GM18861 (cell line): ENCODE results near the gene CACHD1.

Experiments used
- ATAC-seq: cut with Tn5 transposase; IDR thresholded peaks from one replicate; pipeline ENCODE4 v1.9.1; 2021; ENCODE audit not compliant: unreplicated experiment

CACHD1 gene

DNA sequence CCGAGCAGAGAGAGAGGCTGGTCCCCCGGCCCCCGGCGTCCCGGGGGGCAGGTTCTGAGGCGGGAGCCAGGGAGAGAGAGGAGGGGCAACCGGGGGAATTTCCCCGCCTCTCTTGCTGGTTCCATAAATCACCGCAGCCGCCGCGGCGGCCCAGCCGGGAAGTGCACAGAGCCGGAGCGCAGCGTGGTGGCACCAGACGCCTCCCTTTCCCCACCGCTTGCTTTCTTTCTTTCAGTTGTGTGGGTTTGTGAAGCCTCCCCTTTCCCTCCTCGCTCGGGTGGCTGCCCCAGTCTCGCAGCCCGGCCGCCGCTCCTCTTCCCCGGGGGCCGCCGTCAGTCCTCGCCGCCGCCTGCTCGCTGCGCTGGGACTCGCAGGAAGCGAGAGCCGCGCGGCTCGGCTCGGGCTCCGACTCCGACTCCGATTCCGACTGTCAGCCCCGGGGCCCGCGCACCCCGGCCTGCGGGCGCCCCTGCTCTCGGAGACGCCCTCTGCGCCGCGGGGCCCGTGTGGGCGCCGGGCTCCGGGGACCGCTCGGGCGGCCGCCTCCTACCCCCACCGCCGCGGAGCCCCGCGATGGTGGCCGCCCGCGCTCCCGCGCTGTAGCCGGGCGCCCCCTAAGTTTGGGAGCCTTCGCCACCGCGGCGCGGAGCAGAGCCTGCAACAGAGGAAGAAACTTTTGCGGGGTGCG, at the start of gene CACHD1:
Gene CACHD1 (plus strand): TSS at position 153 of the 688 bp plus-strand sequence. CDS start 616 bp downstream, outside the sequence.
- peak; percentile 50 for ATAC-seq

DNA sequence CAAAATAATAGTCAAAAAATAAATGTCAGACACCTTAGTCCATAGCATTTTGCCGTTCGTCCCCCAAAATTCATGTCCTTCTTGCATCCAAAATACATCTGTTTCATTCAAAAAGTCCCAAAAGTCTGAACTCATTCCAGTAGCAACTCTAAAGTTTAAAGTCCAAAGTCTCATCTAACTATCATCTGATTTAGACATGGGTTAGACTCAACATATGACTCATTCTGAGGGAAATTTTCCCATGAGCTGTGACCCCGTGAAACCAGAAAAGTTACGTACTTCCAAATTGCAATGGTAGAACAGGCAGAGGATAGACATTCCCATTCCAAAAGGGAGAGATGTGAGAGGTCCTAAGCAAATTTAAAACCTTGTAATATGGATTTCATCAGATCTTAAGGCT, 48.6 kb upstream of the CACHD1 start:
- ATAC-seq, result no peak

DNA sequence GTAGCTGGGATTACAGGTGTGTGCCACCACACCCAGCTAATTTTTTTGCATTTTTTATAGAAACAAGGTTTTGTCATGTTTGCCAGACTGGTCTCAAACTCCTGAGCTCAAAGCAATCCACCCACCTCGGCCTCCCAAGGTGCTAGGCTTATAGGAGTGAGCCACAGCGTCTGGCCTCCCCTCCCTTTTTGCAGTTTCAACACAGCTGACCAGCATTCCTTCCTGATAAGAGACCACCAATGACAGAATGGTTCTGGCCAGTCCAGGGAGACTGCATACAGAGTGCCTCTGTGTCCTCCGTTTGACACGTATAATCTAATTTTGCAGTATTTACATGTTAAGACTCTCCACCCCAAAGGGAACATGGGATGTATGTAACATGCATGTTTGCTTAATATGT, 46.4 kb upstream of the CACHD1 start:
- no peak for ATAC-seq

DNA sequence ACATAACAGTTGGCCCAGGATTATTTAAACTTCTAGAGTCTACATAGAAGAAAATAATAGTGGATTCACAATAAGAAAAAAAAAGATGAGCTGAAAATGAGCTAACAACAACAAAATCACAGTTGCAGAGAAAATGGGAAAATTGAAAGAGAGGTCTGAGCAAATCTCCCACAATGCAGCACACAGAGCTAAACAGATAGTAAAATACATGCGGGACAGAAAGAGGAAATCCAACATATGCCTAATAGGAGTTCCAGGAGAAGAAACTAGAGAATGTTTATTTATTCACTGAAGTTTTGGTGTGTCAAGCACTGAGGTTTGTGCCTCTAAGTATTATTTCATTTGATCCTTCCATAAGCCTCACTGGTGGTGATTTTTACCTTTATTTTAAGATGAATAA, 45.5 kb upstream of the CACHD1 start:
- ATAC-seq, result no peak

DNA sequence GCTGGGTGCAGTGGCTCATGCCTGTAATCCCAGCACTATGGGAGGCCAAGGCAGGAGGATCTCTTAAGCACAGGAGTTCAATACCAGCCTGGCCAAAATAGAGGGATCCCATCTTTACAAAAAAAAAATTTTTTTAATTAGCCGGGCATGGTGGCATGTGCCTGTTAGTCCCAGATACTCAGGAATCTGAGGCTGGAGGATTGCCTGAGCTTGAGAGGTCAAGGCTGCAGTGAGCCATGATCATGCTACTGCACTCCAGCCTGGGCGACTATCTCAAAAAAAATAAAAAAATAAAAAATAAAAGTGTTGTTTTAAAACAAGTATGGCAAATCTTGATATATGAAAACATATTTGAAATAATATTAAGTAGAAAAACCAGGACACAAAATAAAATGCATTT, 44.4 kb upstream of the CACHD1 start:
- no peak for ATAC-seq

DNA sequence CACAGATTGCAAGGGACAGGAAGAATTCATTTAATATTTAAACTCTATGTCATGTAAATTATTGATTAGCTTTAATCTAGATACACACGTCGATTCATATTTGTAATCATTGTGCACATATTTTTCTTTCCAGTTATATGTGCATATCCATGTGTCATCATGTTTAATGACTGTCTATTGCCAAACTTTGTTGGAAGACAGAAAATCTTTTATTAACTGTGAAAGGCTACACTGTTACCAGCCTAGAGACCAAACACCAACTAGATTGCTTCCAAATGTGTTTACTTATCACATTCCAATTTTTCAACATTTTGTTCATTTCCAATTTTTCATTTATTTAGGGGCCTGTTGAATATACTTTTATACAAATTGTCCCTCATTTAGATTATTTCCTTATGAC, 43.2 kb upstream of the CACHD1 start:
- no peak for ATAC-seq

DNA sequence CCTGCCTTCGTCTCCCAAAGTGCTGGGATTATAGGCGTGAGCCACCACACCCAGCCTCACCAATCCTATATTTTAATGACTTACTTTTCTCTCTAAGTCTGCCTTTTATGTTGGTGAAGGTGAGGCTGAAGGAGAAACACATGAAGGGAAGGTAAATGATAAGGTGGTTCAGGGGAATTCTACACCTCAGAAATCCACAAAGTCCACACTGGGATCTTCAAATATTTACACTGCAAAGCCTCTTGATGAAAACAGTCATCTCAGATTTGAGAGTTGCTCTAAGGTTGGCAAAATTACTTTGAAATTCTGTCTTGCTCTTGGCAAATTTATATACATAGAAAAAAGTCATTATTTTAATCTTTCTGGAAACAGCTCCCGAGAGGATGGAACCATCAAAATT, 42.0 kb upstream of the CACHD1 start:
- ATAC-seq, result no peak

DNA sequence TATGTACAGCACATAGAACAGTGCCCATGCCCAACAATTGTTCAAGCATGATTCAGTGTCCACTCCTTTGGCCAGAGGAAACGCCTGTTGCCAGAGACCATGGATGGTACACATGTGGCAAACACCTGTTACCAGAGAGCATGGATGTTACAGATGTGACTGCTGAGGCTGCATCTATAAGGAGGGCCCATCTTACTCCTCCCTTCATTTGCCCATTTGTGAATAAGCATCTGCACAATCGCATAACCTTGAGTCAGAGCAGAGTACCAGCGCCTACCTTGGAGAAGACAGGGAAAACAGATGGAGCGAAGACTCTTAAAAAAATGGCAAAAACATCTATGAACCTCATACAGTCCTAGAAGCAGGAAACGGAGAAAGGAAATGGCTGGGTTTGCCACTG, 36.6 kb upstream of the CACHD1 start:
- no peak for ATAC-seq

DNA sequence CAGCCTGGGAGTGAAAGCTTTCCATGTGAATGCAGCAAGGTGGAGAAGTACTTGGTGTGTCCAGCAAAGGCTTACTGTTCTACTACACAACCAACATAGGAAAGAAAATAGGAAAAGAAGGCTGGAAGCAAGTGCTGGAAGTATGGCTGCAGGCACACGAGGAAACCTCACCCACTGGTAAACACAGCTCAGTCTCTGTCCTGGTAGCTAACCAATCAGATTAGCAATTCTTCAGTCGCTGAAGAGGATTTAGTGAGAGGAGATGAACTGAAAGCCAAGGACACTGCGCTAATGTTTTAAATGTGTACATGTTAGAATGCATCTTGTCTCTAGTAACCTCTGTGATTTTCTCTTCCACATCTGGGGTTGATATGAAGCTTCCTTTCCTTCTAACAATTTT, 36.2 kb upstream of the CACHD1 start:
- no peak for ATAC-seq

DNA sequence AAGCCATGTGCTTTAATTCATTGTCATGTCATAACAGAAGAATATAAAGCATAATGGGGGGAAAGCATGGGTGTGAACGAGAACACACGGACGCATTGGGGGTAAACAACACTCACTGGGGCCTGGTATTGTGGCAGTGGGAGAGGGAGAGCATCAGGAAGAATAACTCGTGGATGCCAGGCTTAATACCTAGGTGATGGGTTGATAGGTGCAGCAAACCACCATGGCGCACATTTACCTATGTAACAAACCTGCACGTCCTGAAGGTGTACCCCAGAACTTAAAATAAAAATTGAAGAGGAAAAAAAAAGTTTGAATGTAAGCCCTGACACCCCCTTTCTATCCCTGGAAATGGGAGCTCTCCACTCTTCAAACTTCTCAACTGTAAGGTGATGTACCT, 34.9 kb upstream of the CACHD1 start:
- no peak for ATAC-seq

DNA sequence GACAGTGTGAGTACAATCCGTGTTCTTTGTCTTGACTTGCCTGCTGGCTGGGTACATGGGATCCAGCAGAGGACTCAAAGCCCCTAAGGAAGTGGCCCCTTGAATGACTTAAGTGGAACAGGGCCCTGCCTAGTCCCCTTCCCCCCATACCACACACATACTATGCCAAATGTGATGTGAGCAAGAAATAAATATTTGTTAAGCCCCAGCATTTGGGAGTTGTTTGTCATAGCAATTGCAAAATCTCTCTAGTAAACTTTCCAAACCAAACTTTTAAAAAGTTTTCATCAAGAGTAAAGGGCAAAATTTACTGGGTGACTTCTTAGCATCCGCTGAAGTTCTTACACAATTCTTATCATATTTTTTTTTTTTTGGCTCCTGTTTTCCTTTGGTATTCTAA, 32.5 kb upstream of the CACHD1 start:
- ATAC-seq, result no peak

DNA sequence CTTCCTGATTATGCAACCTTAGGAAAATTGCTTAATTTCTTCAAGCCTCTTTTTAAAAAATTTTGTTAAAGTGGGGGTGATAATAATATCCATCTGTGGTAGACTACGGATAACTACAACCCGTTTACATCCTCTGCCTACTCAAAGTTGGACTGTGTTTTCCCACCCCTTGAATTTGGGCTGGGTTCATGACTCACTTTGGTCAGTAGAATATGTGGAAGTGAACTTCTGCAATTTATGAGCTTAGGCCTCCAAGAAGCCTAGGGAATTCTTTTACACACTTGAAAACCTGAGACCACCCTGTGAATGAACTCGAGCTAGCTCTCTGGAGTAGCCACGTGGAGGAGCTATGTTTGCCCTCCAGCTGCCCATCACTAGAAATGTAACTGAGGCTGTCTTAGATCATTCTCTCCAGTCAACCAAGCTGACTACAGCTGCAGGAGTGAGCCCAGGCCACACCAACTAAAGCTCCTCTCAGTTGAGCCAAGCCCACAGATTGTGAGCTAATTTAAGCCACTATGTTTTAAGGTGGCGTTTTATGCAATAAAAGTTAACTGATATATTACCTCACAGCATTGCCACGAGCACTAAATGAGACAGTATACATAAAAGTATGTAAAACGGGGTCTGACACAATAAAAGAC, 29.6 kb upstream of the CACHD1 start:
- ATAC-seq, result no peak

DNA sequence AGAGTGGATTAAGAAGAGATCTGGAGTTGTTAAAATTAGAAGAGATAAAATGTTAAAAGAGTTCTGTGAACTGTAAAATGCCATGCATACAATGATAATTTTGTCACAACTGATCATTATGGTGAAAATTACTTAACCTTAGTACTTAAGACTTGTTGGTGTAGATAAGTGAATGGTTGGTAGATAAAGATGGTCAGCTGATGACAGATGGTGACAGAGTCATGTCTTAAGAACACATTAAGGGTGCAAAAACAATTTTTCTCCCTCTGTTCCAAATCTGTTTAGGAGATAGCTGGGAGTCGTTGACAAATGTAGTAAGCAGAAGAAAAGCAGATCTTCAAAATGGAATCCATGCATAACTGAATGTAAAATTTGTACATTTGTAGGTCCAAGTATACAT, 18.5 kb upstream of the CACHD1 start:
- no peak for ATAC-seq

DNA sequence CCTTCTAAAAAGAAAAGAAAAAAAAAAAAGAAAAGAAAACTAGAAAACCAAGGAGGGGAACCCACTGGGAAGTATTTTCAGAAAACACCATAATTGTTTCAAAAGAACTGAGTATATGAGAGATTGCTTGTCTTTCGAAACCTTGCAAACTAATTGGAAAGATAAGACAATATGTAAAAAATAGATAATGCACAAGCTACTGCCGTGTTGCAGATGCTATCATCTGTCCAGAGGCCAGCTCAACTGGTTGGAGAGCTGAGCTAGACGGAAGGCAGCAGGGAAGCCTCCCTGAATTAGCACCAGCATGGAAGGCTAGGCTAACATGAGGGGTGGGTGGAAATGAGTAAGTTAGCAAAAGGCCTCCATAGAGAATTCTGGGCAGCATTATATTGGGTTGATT, 16.2 kb upstream of the CACHD1 start:
- no peak for ATAC-seq

DNA sequence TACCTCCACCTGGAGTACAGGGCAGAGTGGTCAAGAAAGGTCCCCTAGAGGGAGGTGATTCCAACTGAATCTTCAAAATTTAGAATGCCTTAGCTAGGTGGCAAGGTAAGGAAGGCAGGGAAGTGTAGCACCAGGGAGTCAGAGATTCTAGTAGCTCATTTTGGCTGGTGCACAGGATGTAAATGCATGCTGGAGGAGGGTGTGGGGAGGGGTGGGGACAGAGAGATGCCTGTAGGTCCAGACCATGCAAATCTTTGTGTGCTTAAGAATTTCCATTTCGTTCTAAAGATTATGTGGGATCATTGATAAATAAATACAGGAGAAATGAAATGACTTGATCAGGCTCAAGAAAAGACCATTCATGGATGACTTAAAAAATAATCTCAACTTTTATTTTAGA, 11.0 kb upstream of the CACHD1 start:
- no peak for ATAC-seq

DNA sequence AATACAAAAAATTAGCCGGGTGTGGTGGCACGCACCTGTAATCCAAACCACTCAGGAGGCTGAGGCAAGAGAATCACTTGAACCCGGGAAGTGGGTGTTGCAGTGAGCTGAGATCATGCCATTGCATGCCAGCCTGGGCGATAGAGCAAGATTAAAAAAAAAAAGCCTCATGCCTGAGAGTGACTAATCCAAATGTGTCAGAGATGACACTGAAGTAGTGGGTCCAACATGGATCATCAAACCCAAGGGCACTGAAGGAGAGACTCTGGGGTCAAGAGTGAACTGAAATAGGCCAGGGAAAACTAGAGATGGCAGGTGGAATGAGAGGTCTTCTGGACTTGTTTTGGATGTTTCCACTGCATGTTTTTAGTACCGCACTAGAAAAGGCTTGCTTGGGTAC, 10.2 kb upstream of the CACHD1 start:
- no peak for ATAC-seq

DNA sequence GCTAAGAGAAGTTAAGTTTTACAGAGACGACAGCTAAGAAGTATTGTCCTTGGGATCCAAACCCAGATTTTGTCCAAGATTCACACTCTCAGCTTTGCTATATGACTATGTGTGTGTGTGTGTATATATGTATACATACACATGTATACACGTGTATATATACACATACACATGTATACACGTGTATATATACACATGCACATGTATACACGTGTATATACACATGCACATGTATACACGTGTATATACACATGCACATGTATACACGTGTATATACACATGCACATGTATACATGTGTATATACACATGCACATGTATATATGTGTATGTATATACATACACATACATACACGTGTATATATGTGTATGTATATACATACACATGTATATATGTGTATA, 3.9 kb upstream of the CACHD1 start:
- ATAC-seq, result no peak

DNA sequence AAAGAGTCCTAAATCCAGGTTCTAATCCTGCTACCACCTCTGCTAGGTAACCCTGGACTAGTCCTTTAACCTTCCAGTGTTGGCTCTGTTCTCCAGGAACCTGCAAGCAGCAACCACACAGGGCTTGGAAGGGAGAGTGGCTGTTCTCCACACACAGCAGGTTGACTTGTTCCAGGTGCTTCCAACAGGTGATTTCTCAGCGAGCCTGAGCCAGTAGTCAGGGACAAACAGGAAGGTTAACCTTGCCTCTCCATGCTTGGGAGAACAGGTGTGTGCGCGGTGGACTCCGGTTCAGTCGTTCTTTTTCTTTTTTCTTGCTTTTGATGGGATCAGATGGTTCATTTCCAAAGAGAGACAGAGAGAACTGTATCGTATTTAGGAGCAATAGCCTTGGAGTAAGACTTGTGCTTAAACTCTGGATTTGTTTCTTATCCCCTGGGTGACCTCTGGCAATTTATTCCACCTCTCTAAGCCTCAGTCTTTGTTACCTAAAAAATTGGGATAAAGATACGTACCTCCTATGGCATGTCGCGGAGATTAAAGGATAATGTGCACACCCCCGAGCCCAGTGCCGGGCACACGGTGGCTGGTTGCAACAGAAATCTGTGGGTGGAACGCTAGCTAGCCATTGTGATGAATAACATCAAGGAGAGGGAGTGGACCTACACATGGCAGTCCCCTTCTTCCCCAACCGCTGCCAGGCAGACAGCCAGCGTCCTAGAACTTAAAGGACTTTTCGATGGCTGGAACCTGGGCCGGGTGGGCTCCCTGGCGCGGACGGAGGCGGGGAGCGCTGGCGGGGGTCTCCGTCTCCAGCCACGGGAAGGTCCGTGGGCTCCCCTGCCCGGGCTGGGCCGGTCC, 583 bp upstream of the CACHD1 start:
- ATAC-seq, result no peak

DNA sequence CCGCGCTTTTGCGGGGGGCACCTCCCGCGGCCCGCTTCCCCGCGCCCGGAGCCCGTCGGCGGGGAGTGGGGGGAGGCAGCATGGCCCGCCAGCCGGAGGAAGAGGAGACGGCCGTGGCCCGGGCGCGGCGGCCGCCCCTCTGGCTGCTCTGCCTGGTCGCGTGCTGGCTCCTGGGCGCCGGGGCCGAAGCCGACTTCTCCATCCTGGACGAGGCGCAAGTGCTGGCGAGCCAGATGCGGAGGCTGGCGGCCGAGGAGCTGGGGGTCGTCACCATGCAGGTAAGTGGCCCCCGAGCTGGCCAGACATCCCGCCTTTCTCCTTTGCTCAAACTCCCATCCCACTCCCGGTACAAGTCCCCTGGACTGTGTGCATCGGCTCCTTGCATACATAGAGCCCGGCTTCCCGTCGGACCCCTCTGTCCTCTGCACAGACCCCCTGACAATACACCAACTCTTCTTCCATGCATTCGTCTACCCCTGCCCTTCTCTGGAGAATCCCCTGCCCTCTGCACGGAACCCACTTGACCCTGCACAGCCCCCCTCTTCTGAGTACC, 812 bp downstream of the CACHD1 start:
- ATAC-seq, result peak; percentile 10

DNA sequence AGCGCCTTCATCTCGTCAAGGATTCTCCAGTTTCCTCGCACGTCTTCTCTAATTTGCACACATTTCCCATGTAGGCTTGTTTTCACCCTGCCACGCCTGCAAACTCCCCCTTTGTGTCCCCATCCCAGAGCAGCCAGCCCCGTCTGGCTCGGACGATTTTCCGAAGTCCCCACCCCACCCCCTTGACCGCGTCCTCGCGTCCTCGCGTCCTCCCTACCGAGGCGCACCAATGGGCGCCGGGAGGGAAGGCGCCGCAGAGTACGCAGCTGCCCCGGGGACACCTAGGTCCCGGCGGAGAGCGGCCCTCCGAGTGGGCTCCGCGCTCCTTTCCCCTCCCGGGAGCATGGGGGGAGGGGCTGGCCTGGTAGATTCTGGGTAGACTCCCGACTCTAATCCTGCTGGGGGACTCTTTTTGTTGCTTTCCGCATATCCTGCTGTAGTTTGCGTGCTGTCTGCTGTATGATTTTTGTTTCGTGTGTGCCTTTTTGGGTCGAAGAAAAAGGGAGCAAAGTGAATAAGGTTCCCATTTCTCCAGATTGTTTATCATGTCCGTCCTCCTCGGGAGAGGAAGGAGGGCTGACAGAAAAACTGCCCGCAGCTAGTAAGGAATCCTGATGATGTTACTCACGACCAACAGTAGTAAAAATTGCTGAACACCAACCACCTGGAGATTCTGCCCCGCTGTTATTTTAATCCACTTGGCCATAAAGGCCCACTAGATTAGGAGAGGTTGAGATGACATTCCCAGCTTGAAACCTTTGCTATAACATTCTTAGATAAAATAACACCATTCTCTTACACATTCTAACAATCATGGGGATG, 1.5 kb downstream of the CACHD1 start:
- ATAC-seq, result no peak

DNA sequence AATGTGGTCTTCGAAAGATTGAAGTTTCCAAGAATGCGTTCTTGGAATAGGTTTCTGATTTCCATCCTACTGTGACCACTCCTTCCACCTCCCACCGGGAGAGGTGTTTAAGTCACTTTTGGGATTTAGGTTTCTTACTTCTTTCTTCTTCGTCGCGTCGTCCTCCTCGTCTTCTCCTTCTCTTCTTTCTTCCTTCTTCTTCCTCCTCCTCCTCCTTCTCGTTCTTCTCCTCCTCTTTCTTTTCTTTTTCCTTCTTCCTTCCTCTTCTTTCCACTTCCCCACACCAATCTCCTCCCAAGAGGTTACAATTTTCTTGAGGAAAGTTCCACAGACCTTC, 2.1 kb downstream of the CACHD1 start:
- no peak for ATAC-seq
